ENCODE data around the gene IGSF8. TPM values are rescaled to one million over a fixed set of nuclear protein-coding genes. Genes with fewer than 3 reads are reported as not detected.
A peak's percentile ranks its signal among the peaks of the same experiment; 100 is the strongest.

IGSF8 gene
- polyA plus RNA-seq, 3 donors from 2014 or later, result 29.1 to 57.4 (median 40.5) TPM

GRCh38 chr1:160094806-160095205 lies 3.6 kb downstream of the IGSF8 start:
- no peak overlapping the region for H3K27ac Mint-ChIP-seq
- no peak overlapping the region for H3K4me3 Mint-ChIP-seq
- H3K36me3 Mint-ChIP-seq, result peaks cover 6 to 12% (median 9%) of the 10 kb centered on the region in 3 donors
- no peak for DNase-seq
- peaks cover 5 to 13% (median 7%) of the 10 kb centered on the region in 3 donors for H3K27me3 Mint-ChIP-seq (ENCODE audit: low read depth in 3 of 3)
- H3K4me1 Mint-ChIP-seq, result peaks cover 30 to 31% of the 10 kb centered on the region in 2 donors
- no peaks in the 10 kb centered on the region for H3K9me3 Mint-ChIP-seq

- no peaks in the 10 kb centered on the region for H3K9me3 Mint-ChIP-seq
Observed at GRCh38 chr1:160094291-160094625, 4.2 kb downstream of the IGSF8 start.

GRCh38 chr1:160093624-160094290 lies 4.7 kb downstream of the IGSF8 start:
- Mint-ChIP-seq H3K27ac (no peak overlapping the region), H3K27me3 (ENCODE audit: low read depth in 3 of 3) (peaks cover 5 to 10% (median 7%) of the 10 kb centered on the region in 3 donors), H3K36me3 (peaks cover 6 to 17% (median 9%) of the 10 kb centered on the region in 3 donors), H3K9me3 (no peaks in the 10 kb centered on the region), H3K4me3 (no peak overlapping the region), H3K4me1 (peaks cover 24 to 25% of the 10 kb centered on the region in 2 donors)
- DNase-seq, result no peak

More at GRCh38 chr1:160094291-160094625, 4.2 kb downstream of the IGSF8 start:
- H3K4me3 Mint-ChIP-seq, result no peak overlapping the region
- H3K27ac Mint-ChIP-seq, result no peak overlapping the region
- no peak for DNase-seq
- H3K36me3 Mint-ChIP-seq, result peaks cover 6 to 12% (median 9%) of the 10 kb centered on the region in 3 donors
- H3K4me1 Mint-ChIP-seq, result peaks cover 25 to 27% of the 10 kb centered on the region in 2 donors
- peaks cover 5 to 13% (median 7%) of the 10 kb centered on the region in 3 donors for H3K27me3 Mint-ChIP-seq (ENCODE audit: low read depth in 3 of 3)

GRCh38 chr1:160093069-160093395 lies 5.4 kb downstream of the IGSF8 start:
- H3K27ac Mint-ChIP-seq, result no peak overlapping the region
- peaks cover 0 to 7% (median 4%) of the 10 kb centered on the region in 3 donors for H3K27me3 Mint-ChIP-seq (ENCODE audit: low read depth in 3 of 3)
- peaks cover 6 to 24% (median 9%) of the 10 kb centered on the region in 3 donors for H3K36me3 Mint-ChIP-seq
- H3K4me3 Mint-ChIP-seq, result no peak overlapping the region
- no peak for DNase-seq
- peaks cover 24 to 25% of the 10 kb centered on the region in 2 donors for H3K4me1 Mint-ChIP-seq
- H3K9me3 Mint-ChIP-seq, result no peaks in the 10 kb centered on the region

- no peak for DNase-seq
- Mint-ChIP-seq H3K9me3 (no peaks in the 10 kb centered on the region), H3K27ac (no peak overlapping the region), H3K4me1 (peaks cover 18 to 20% of the 10 kb centered on the region in 2 donors), H3K27me3 (ENCODE audit: low read depth in 3 of 3) (peaks cover 0 to 3% (median under 1%) of the 10 kb centered on the region in 3 donors), H3K4me3 (no peak overlapping the region), H3K36me3 (peaks cover 6 to 26% (median 9%) of the 10 kb centered on the region in 3 donors)
Observed at GRCh38 chr1:160092366-160093068, 5.9 kb downstream of the IGSF8 start.

GRCh38 chr1:160091666-160092223 lies 6.7 kb downstream of the IGSF8 start:
- H3K4me1 Mint-ChIP-seq, result peaks cover 11 to 13% of the 10 kb centered on the region in 2 donors

GRCh38 chr1:160090760-160091159 lies 7.7 kb downstream of the IGSF8 start:
- H3K36me3 Mint-ChIP-seq, result peaks cover 6 to 33% (median 14%) of the 10 kb centered on the region in 3 donors
- H3K4me3 Mint-ChIP-seq, result no peak overlapping the region
- H3K9me3 Mint-ChIP-seq, result no peaks in the 10 kb centered on the region
- peak overlapping the region in 2 of 6 donors; percentile 17 to 34 for H3K27ac Mint-ChIP-seq
- peaks cover under 1 to 3% of the 10 kb centered on the region in 2 donors for H3K4me1 Mint-ChIP-seq
- DNase-seq, result no peak
- peaks cover 0 to 2% (median 0%) of the 10 kb centered on the region in 3 donors for H3K27me3 Mint-ChIP-seq (ENCODE audit: low read depth in 3 of 3)

More at GRCh38 chr1:160091666-160092223, 6.7 kb downstream of the IGSF8 start:
- Mint-ChIP-seq H3K27me3 (ENCODE audit: low read depth in 3 of 3) (peaks cover 0 to 2% (median 0%) of the 10 kb centered on the region in 3 donors), H3K4me3 (no peak overlapping the region), H3K9me3 (no peaks in the 10 kb centered on the region), H3K36me3 (peaks cover 6 to 31% (median 11%) of the 10 kb centered on the region in 3 donors), H3K27ac (peak overlapping the region in 1 of 6 donors; percentile 10)
- no peak for DNase-seq

- Mint-ChIP-seq H3K9me3 (no peaks in the 10 kb centered on the region), H3K4me3 (no peak overlapping the region), H3K27me3 (ENCODE audit: low read depth in 3 of 3) (peaks cover 0 to 6% (median 2%) of the 10 kb centered on the region in 3 donors), H3K27ac (no peak overlapping the region), H3K36me3 (peaks cover 6 to 37% (median 14%) of the 10 kb centered on the region in 3 donors), H3K4me1 (peaks cover 0 to 5% of the 10 kb centered on the region in 2 donors)
- no peak for DNase-seq
Observed at GRCh38 chr1:160089883-160090282, 8.5 kb downstream of the IGSF8 start.

- no peak for DNase-seq
- no peaks in the 10 kb centered on the region for H3K9me3 Mint-ChIP-seq
- peaks cover 10 to 13% (median 11%) of the 10 kb centered on the region in 3 donors for H3K27me3 Mint-ChIP-seq (ENCODE audit: low read depth in 3 of 3)
- peaks cover 6 to 32% (median 10%) of the 10 kb centered on the region in 3 donors for H3K36me3 Mint-ChIP-seq
- no peak overlapping the region for H3K4me3 Mint-ChIP-seq
- H3K27ac Mint-ChIP-seq, result no peak overlapping the region
- peaks cover 4 to 11% of the 10 kb centered on the region in 2 donors for H3K4me1 Mint-ChIP-seq
Observed at GRCh38 chr1:160087118-160087662, 11.2 kb downstream of the IGSF8 start.

GRCh38 chr1:160086456-160086892 lies 11.9 kb downstream of the IGSF8 start:
- Mint-ChIP-seq H3K4me3 (no peak overlapping the region), H3K36me3 (peaks cover 6 to 29% (median 10%) of the 10 kb centered on the region in 3 donors), H3K4me1 (peaks cover 4 to 11% of the 10 kb centered on the region in 2 donors), H3K27me3 (ENCODE audit: low read depth in 3 of 3) (peaks cover 11 to 17% (median 16%) of the 10 kb centered on the region in 3 donors), H3K27ac (no peak overlapping the region), H3K9me3 (no peaks in the 10 kb centered on the region)
- DNase-seq, result no peak

- Mint-ChIP-seq H3K4me3 (peak overlapping the region in 1 of 5 donors; percentile 15), H3K27ac (peak overlapping the region in 1 of 6 donors; percentile 21)
Observed at GRCh38 chr1:160085686-160086455, 12.5 kb downstream of the IGSF8 start.

GRCh38 chr1:160084771-160085321 lies 13.6 kb downstream of the IGSF8 start:
- Mint-ChIP-seq H3K27me3 (ENCODE audit: low read depth in 3 of 3) (peaks cover 20 to 21% (median 20%) of the 10 kb centered on the region in 3 donors), H3K4me1 (peaks cover 4 to 11% of the 10 kb centered on the region in 2 donors), H3K36me3 (peaks cover 0 to 25% (median 5%) of the 10 kb centered on the region in 3 donors), H3K27ac (no peak overlapping the region), H3K9me3 (no peaks in the 10 kb centered on the region), H3K4me3 (no peak overlapping the region)
- DNase-seq, result no peak

More at GRCh38 chr1:160085686-160086455, 12.5 kb downstream of the IGSF8 start:
- H3K4me1 Mint-ChIP-seq, result peaks cover 4 to 11% of the 10 kb centered on the region in 2 donors
- H3K9me3 Mint-ChIP-seq, result no peaks in the 10 kb centered on the region
- H3K36me3 Mint-ChIP-seq, result peaks cover 6 to 28% (median 10%) of the 10 kb centered on the region in 3 donors
- DNase-seq, result peak; percentile 48 to 56 (median 50)
- peaks cover 15 to 17% (median 16%) of the 10 kb centered on the region in 3 donors for H3K27me3 Mint-ChIP-seq (ENCODE audit: low read depth in 3 of 3)
